Esophagus squamous epithelium (tissue), 4 donors: Measurements from ENCODE around the gene VPS16.

Experiments
- POLR2A ChIP-seq, 4 donors: fragments of 450-650 bp; IDR thresholded peaks; one replicate each; pipeline ENCODE4 v1.6.1; 2017; ENCODE audit warnings: antibody characterized with exemption in 4 of 4, mild to moderate bottlenecking in 4 of 4, moderate library complexity in 3 of 4
- TF ChIP-seq, protein P1 (sequence below), 6 experiments: fragments of 450-650 bp in 4 of 6; fragments of 200-600 bp in 2 of 6; sonication (generic) in 2 of 6; IDR thresholded peaks; one replicate each; pipeline ENCODE4 v1.5.1; 2016 to 2019; ENCODE audit warnings: antibody characterized with exemption in 6 of 6, mild to moderate bottlenecking in 4 of 6, moderate library complexity in 4 of 6

GRCh38 chr20:2902291-2902690, 61.7 kb downstream of the VPS16 start:
- TF ChIP-seq, protein P1, sequence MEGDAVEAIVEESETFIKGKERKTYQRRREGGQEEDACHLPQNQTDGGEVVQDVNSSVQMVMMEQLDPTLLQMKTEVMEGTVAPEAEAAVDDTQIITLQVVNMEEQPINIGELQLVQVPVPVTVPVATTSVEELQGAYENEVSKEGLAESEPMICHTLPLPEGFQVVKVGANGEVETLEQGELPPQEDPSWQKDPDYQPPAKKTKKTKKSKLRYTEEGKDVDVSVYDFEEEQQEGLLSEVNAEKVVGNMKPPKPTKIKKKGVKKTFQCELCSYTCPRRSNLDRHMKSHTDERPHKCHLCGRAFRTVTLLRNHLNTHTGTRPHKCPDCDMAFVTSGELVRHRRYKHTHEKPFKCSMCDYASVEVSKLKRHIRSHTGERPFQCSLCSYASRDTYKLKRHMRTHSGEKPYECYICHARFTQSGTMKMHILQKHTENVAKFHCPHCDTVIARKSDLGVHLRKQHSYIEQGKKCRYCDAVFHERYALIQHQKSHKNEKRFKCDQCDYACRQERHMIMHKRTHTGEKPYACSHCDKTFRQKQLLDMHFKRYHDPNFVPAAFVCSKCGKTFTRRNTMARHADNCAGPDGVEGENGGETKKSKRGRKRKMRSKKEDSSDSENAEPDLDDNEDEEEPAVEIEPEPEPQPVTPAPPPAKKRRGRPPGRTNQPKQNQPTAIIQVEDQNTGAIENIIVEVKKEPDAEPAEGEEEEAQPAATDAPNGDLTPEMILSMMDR (IDR thresholded peaks at IDR 0.05): no peak
- TF ChIP-seq POLR2A (IDR thresholded peaks at IDR 0.05): no peak
